GM12875 (cell line): ENCODE data around the gene ADAMTS4.

Experiments
- H3K4me3 ChIP-seq: one replicate; pipeline ENCODE4 v1.5.1; 2011; ENCODE audit warnings: low read depth, low read length, control low read depth
- CTCF ChIP-seq: IDR thresholded peaks from 2 replicates; pipeline ENCODE4 v1.5.1; 2011; ENCODE audit warnings: low read depth, mild to moderate bottlenecking, control low read depth, inconsistent platforms, low read length, moderate library complexity, borderline replicate concordance; ENCODE audit not compliant: insufficient read depth

Gene ADAMTS4

GRCh38 chr1:161176468-161177111 is 22.3 kb downstream of the ADAMTS4 start:
- TF ChIP-seq CTCF: no peak
- H3K4me3 ChIP-seq: peak overlapping the region; percentile 60

GRCh38 chr1:161175771-161176453 is 22.9 kb downstream of the ADAMTS4 start:
- no peak overlapping the region for H3K4me3 ChIP-seq
- no peak for TF ChIP-seq CTCF

- H3K4me3 ChIP-seq: no peak overlapping the region
- TF ChIP-seq CTCF: no peak
These were observed 23.9 kb downstream of the ADAMTS4 start for GRCh38 chr1:161174911-161175310.

- H3K4me3 ChIP-seq: no peak overlapping the region
- no peak for TF ChIP-seq CTCF
These were observed 25.1 kb downstream of the ADAMTS4 start for GRCh38 chr1:161173711-161174110.

- H3K4me3 ChIP-seq: no peak overlapping the region
- no peak for TF ChIP-seq CTCF
These were observed 26.0 kb downstream of the ADAMTS4 start for GRCh38 chr1:161172776-161173376.

GRCh38 chr1:161172349-161172748 is 26.5 kb downstream of the ADAMTS4 start:
- no peak for TF ChIP-seq CTCF
- H3K4me3 ChIP-seq: no peak overlapping the region

- H3K4me3 ChIP-seq: no peak overlapping the region
- no peak for TF ChIP-seq CTCF
These were observed 27.2 kb downstream of the ADAMTS4 start for GRCh38 chr1:161171696-161172095.
